HG03571 (cell line): ENCODE measurements around the gene WWC2.
"Not testable (repeated sequence)": the region's sequence is repeated elsewhere in the genome, so short reads cannot be mapped to it uniquely, and the experiment has no call there.

ENCODE experiments used
- ATAC-seq: cut with Tn5 transposase; IDR thresholded peaks from one replicate; pipeline ENCODE4 v1.9.1; 2021; ENCODE audit not compliant: unreplicated experiment

WWC2 gene

DNA sequence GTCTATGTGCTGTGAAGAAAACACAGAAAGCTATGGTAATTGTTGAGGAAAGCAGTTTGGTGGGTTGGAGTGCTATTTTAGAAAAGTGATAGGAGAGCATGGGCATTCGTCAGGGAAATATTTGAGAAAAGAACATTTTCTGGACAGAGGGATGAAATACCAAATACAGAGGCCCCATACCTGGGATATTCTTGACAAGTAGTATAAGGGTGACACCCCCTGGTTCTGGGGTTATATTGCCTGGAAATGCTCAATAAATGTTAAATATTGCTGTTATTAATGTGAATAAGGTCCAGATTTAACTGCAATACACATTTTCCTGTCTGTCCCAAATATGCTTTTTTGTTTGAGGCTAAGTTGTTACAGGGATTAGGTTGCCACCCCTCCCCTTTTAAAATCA lies 42.9 kb downstream of the WWC2 start:
- ATAC-seq = no peak

DNA sequence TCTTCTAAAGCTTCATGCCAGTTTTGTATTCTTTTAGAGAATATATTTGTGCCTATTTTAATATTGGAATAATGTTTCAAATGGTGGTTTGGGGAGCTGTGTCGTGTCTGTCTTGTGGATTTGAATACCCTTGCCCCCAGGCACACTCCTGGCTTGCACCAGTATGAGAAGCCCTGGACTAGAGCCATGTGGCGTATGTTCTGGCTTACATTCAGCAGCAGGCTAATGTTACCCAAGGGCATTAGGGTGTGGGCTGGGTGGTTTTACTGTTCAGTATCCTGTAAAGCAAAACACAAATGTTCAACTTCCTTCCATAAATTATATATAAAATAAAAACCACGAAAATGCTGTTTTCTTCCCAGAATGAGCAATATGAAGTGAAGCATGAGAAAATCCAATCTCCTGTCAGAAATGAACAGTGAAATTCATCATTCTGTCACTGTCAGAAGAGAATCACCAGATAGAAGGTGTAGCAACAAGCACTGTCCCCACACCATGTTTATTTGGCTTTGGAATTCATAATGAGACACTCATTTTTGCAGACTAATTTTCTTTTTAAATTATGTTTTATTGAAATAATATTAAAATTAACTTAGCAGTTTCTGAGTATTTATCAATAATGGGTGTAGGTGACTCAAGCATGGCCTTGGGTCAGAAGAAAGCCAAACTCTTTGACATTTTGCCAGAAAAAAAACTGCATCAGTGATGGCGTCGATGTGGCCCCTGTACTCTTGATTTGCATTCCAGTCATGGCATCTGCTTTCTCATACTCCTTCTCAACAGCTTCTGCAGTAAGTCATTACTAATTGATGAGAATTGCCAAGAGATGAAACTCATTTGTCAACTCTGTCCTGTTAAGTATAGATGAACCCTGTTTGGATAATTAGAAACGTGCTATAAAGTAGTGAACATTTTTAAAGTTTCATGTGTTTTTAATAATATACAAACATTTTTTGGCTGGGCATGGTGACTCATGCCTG lies 43.8 kb downstream of the WWC2 start:
- ATAC-seq = no peak

DNA sequence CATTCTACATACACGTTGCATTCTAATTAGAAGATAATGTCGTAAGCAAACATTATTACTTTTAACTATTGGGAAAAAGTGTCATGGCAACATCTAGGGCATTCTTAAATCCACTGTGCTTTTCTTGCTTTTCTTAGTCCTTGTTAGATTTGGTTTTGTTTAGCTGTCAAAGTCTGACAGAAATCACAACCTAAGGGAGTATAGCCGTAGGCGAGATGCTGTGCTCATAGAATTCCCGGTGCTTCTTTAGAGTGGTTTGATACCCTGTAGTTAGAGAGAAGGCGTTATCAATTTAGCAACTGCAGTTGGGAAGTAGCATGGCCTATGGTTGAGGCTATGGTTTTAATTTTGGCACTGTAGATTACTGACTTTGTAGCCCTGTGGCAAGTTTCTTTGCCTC lies 45.7 kb downstream of the WWC2 start:
- no peak for ATAC-seq

DNA sequence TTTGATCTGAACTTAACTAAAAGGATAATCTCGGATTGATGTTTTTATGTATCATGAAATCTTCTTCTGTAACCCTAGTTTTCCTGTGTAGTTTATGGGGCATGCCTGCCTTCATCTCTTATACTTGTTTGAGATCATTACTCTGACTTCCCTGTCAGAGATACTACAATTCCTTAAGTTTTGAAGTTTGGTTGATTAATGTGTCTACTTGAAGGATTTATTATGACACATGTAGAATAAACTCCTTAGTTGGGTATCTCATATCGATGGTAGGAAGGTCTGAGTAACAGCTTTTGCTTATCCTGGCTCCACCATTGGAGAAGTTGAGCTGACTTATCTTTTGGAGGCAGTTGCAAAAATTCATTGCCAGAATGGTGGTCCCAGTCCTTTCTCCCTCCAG lies 46.7 kb downstream of the WWC2 start:
- ATAC-seq = no peak

DNA sequence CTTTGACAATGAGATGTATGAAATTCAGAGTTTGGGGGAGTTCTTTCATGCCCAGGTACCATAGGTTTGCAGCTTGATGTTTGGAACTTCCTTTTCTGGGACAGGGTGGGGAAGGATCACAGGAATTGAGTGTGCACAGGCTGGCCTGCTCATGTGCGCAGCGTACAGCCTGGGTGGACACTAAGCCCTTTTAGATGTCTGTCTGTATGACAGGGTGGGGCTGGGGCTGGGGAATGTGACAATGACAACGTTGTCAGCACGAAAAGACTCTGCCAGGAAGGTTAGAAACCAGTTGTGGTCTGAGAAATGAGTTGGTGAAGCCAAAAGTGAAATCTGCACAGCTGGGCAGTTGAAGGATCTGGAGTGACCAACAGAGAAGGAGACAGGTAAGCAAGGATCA lies 47.4 kb downstream of the WWC2 start:
- no peak for ATAC-seq

DNA sequence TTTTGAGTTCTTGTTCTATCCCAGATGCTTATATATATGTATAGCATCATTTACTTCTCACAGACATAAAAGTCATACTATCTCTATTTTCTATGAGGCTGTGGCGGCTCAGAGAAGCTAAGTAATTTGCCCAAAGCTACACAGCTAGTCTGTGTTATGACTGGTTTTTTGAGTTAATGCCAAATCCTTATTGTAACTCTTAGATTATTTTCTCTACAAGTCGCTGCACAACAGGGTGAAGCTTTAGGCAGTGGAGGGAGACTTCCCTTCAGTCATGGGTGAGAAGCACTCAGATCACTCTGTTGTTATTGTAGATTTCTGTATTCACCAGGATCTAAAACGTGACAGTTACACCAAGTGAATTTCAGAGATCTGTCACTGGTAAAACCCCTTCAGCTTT lies 48.1 kb downstream of the WWC2 start:
- ATAC-seq = no peak

DNA sequence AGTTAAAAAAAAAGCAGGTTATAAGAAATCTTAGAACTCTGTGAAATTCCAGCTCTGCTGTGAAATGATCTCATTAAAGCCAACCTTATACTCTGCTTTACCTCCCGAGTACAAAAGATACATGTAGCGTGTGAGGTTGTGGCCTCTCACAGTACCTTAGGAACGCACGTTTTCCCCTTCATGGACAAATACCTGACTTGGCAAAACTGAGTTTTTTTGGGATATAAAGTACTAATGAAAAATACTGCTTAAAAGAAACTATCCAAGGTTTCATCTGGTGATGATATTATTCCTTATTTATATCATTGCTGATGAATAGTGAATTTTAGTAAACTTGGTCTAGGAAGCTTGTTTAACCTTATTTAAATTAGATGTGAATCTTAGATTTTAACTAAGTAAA lies 48.9 kb downstream of the WWC2 start:
- ATAC-seq = no peak

DNA sequence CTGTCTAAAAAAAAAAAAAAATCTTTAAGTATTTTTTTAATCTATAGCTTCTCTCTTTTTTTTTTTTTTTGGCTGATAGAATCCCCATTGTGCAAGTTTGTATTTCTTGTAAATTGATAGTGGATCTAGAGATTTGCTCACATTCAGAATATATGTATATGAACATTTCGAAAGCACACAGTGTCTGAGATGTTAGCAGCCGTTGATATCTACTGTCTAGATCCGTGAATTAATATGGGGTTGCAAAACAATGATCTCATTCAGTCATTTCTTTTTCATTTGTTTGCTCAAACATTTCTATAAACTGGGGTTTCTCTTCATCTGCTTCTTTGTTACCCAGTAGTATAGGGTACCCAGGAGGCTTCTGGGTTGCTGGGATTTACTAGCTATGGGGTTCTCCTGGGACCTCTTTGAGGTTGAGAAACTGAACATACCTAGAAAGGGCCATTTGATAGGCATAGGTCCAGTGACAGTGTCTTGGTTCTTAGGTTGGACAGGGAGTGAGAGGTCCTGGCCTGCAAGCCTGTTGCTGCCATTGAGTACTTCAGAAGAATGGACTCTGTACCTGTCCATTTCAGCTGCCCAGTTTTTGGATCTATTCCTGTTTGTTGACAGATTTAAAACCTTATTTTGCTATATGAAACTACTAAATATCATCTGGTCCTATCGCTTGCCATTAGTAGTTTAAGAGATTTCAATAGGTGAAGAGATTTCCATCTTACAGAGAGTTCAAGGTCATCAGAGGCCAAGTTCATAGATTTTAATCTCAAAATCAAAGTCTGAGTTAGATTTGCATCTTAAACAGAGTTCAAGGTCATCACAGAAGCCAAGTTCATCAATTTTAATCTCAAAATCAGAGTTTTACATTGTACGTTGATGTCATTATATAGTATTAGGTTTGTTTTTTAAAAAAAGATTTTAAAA lies 50.8 kb downstream of the WWC2 start:
- ATAC-seq = no peak

DNA sequence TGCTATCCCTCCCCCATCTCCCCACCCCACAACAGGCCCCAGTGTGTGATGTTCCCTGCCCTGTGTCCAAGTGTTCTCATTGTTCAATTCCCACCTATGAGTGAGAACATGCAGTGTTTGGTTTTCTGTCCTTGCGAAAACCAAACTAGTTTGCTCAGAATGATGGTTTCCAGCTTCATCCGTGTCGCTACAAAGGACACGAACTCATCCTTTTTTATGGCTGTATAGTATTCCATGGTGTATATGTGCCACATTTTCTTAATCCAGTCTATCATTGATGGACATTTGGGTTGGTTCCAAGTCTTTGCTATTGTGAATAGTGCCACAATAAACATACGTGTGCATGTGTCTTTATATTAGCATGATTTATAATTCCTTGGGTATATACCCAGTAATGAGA lies 51.6 kb downstream of the WWC2 start:
- not testable (repeated sequence) for ATAC-seq

DNA sequence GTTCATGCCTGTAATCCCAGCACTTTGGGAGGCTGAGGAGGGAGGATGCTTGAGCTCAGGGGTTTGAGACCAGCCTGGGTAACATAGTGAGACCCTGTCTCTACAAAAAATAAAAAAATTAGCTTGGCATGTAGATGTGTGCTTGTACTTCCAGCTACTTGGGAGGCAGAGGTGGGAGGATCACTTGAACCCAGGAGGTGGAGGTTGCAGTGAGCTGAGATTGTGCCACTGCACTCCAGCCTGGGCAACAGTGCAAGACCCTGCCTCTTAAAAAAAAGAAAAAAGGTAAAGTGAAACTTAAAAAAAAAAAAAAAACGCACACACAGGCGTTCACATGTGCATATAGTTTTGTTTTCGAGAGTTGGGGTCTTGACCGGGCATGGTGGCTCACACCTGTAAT lies 53.2 kb downstream of the WWC2 start:
- ATAC-seq = not testable (repeated sequence)

DNA sequence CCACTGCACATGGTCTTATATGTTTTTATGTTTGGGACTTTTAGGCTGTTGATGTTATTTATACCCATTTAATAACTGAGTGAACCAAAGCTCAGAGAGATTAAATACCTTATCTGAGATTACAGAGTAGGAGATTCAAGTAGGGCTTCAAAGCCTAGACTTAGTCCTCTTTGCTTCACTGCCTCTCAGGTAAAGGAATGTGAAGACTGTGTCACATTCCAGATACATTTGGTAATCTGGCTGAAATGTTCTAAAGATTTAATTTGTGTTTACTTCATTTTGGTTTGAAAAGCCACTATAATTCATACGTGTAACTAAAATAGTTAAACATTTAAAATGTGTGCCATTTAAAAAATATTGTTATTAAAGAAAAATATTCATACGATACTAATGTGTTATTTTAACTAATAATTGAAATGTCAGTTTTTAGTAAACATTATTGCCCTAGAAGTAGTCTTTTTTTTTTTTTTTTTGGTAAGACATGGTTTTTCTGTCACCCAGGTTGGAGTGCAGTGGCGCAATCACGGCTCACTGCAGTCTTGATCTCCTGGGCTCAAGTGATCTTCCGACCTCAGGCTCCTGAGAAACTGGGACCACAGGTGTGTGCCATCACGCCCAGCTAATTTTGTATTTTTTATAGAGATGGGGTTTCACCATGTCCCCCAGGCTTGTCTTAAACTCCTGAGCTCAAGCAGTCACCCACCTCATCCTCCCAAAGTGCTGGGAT lies 54.3 kb downstream of the WWC2 start:
- ATAC-seq = no peak

DNA sequence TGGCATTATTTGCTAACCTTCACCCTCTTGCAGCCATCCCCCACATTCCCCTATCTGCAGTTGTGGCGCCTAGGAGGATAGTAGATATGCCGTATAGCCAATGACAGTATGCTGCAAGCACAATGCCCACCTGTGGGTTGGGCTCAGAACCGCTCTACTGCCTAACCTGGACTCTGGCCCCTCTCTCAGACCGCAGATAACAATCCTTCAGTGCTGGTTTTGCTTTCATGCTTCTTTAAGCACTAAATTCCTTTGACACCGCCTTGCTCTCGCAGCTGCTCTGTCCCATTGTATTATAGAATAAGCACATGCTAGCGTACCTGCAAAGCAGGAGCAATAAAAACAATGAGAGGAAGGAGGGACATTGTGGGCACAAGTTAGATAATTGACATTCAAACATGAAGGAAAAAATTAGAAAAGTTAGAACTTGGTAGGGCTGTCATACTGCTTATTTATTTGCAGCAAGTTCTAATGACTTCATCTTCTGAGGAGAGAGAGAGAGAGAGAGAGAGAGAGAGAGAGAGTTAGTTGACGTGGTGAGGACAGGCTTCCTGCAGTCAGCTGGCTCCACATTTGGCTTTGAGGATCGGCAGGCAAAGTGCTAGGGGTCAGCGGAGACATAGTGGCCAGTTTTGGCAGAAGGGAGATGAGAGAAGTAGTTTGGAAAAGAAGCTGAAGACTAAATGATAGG lies 55.8 kb downstream of the WWC2 start:
- ATAC-seq = no peak

DNA sequence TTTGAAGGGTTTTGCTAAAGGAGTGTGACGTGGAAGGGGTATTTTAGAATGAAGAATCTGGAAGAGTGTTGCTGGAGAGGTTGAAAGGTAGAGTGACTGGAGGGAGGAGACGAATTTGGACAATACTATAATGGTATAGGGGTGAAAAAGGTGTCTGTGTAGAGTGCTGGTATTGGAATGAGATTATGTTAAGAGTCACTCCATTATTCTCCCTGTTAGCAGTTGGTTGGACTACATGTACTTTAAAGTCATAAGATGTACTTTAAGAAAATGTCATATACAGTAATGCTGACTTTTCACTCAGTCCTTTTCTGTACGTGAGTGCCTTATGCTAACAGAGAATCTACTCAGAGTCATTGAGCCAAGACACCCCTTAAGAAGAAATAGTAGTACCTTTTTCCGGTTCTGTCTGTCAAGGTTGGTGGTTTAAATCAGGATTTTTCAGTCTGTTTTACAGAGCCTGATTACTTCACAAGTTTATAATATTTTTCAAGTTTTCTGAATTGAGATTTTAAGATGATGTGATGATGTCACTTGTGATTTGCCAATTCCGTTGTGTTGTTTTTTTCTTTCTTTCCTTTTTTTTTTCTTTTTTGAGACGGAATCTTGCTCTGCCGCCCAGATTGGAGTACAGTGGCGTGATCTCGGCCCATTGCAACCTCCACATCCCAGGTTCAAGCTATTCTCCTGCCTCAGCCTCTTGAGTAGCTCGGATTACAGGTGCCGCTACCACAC lies 56.6 kb downstream of the WWC2 start:
- no peak for ATAC-seq

DNA sequence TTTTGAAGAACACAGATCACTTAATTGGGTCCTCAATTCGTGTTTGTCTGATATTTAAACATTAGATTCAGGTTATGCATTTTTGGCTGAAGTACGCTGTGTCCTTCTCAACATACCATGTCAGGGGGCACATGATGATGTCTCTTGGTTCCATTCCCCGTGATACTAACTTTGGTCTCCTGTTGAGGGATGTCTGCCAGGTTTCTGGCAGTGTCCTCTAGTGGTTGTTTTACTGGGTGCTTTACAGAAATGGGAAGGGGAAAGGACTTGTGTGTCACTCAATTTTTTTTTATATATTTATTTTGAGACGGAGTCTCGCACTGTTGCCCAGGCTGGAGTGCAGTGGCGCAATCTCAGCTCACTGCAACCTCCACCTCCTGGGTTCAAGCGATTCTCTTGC lies 58.2 kb downstream of the WWC2 start:
- no peak for ATAC-seq

DNA sequence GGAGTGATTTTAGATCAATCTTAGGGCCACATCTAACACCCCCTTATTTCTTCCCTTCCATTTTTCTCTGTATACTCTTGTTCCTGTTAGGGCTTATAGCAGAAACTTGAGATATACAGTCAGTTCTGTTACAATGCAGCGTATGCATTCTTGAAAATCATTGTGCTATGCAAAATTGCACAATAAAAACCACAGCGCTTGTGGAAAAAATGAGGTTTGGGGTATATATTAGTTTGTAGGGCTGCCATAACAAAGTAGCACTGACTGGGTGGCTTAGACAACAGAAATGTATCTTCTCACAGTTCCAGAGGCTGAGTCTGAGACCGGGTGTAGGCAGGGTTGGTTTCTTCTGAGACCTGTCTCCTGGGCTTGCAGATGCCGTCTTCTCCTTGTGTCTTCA lies 59.0 kb downstream of the WWC2 start:
- ATAC-seq = no peak

DNA sequence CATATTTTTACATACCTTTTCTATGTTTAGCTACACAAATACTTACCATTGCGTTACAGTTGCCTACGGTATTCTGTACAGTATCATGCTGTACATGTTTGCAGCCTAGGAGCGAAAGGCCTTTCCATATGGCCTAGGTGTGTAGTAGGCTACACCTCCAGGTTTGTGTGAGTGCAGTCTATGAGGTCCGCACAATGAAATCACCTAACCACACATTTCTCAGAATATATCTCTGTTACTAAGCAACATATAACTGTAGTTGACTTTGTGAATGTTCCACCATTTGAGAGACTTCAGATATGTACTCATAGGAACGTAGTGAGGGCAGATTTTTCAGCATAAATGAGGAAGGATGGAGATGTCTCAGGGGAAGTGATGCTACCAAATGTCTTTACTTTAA lies 62.6 kb downstream of the WWC2 start:
- ATAC-seq = no peak

DNA sequence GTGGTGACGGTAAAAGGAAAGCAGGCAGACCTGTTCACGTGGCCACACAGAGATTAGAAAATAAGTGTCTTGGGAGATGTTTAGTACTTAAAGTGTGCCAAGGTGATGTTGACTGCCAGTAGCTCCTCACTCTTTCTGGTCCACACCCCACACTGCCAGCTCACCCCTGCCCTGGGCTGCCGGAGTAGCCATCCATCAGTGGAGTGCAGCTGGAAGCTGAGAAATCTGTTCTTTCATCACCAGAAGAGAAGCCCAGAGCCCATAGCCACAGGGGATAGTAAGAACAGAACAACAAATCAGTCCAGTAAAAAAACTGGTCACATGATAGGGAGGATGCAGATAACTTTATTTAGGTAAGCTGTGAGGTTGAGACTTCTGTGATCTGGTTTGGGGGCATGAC lies 64.1 kb downstream of the WWC2 start:
- ATAC-seq = no peak

DNA sequence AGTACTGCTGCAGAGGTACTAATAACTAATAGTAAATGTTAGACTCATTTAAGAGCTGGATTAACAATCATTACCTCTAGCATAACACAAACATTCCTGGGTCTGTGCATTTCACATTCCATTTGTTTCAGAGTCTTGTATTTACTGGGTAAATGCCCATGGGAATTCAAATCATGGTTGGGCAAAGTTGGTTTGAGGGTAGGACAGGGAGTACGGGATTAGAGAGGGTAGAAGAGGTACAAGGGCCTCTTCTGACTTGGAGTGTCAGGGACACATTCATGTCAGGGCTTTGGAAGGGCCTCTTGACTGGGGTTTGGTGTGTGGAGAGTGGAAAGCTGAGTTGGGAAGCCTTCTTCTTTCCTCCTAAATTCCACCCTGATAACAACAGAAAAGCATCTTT lies 65.9 kb downstream of the WWC2 start:
- no peak for ATAC-seq

DNA sequence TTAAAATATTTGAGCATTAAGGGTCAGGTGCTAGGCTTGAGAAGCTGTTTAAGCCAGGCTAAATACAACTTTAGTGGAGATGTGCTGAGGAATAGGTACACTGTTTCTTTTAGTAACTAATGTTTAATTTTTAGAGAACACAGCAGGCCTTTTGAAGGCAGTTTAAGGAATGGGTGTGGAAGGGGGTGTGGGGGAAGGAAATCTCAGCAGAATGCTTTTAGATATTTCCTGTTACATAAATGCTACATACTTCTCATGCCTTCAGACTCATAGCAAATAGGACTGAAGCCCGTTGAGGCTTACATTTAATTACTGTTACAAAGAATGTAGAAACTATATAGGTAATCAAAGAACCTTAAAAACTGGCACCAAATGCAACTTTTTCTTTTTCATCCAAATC lies 66.3 kb downstream of the WWC2 start:
- no peak for ATAC-seq

DNA sequence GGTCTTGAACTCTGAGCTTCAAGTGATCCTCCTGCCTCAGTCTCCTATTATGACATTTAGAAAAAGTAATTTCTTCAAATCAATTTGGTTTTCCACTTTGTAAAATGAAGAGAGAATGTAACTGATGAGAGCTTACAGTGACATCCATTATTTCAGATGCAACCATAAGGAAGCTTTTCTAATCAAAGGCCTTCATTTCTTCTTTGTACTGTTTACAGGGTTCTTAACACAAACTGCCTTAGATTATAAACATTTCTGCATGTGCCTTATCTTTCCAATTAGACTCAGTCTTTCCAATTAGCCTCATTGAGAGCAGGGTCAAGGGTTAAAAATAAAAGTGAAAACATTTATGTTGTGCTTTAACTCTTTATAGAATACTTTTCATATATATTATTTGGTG lies 71.8 kb downstream of the WWC2 start:
- no peak for ATAC-seq
